Activated CD4-positive, alpha-beta T cell treated with anti-CD3 and anti-CD28 coated beads for 48 hours (primary cell): ENCODE data around the gene TRPC1.

Source experiments
- DNase-seq: peaks from one replicate; pipeline ENCODE4 v3.0.0-alpha.2; 2020

TRPC1 gene

DNA sequence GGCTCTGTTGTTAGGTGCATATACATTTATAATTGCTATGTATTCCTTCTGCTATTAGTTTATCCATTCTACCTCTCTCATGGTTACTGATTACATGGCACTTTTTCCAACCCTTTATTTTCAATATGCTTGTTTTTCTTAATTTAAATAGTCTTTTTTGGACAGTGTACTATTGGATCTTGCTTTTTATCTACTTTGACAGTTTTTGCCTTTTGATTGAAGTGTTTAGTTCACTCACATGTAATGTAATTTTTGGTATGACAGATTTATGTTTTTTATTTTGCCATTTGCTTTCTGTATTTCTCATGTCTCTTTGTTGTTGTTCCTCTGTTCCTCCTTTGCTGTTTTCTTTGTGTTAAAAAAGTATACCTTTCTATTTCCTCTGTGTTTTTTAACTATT lies 44.5 kb downstream of the TRPC1 start:
- no peak for DNase-seq

DNA sequence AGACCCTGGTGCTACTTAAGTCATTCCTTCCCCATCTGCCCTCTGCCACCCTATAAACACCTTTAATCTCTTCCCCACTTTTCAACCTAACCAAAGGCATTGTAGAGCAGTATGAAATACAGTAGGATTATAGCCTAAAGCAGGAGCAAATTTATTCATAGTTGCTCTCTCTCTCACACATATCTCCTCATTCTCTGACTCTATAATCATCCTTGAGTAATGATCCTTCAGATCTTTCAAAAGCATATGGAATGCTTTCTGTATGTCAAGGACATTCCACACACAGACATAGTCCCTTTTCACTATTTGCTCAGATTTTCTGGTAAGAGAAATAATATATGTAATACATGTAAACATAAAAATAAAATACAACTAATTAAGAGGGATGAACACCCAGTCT lies 54.1 kb downstream of the TRPC1 start:
- DNase-seq: no peak

DNA sequence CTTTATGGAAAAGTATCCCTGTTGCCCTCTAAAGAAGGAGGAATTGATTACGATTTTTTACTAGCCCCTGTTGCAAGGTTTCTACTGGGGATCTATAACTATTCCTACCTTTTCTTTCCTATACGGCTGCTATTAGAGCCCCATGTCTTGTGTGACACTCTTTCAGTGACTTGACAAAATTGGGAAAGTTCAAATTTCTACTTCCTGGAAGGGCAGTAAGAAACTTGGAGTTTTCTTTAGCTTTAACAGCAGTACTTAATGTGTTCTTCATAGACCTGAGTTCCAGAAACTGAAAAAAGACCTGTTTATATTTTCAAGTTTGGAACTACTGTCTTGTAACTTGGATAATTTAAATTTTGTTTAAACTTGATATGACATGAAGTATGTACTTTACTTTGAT lies 54.7 kb downstream of the TRPC1 start:
- DNase-seq: no peak

DNA sequence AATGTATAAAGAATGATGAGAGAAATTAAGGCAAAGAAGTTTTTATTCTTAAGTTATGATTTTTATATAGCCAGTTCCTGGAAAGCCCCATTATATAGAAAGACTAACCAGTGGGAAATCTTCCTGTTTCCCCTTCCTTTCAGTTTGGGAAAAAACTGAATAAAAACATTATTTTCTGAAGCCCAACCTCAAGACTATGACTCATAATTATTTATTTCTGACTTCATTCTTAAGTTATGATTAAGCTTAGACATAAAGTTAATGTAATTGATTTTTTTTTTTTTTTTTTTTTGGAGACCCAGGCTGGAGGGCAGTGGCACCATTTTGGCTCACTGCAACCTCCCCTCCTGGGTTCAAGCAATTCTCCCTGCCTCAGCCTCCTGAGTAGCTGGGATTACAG lies 55.8 kb downstream of the TRPC1 start:
- DNase-seq: no peak

DNA sequence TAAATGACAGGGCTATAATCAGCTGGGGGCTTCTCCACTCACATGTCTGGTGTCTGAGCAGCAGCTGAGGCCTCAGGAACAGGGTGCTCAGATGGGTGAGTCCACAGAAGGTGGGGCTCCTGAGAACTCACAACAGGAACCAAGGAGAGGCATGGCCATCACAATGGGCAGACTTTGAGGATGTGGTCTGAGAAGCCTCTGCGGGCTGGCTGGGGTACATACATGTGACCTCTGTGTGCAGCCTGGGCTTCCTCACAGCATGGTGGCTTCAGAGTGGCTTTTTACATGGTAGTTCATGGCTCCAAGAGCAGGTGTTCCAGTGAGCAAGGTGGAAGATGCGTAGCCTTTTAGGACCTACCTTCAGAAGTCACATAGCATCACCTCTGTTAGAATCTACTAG lies 58.8 kb downstream of the TRPC1 start:
- DNase-seq: no peak

DNA sequence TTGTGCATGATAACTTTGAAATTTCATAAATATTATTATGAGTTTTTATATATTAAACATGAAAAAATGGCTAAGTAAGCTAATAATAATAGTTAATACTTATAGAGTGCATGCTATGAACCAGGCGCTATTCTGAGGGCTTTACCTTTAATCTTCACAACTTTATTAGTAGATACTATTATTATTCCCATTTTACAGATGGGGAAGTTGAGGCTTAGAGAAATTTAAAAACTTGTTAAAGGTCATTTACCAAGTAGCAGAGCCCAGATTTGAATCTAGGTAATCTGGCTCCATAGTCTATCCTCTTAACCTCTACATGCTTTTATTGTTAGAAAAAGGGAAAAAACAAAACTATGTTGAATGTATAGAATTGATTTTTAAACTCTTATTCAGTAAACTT lies 60.4 kb downstream of the TRPC1 start:
- no peak for DNase-seq

DNA sequence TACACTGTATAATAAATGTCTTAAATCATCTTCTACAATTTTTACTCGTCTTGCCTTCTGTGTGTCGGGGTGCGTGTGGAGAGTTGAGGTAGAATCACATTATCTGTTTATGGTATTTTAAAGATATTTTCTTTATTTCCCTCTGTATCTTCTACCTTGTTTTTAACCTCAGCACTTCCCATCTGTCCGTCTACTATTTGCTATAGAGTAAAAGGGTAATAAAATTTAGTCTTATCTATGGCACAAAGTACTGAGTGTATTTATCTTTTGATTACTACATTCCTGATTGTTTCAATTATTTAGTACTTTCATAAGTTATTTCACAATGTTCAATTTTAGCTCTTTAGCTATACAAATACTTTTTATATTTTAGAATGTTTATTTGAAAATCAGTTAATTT lies 62.2 kb downstream of the TRPC1 start:
- no peak for DNase-seq

DNA sequence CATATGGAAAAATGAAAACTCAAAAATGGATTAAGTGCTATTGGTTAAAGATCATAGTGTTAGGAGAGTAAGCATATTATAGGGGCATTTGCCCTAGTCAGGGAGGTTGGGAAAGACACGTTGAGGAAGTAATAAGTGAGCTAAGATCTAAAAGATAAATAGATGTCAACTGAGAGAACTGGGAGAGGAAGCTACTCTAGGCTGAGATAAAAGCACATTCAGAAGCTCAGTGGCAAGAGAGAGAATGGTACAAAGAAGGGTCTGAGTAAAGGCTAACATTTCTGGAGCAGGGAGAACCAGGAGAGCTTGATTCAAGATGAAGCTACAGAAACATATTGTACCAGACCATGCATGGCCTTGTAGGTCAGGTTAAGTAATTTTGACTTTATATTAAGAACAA lies 63.9 kb downstream of the TRPC1 start:
- no peak for DNase-seq

DNA sequence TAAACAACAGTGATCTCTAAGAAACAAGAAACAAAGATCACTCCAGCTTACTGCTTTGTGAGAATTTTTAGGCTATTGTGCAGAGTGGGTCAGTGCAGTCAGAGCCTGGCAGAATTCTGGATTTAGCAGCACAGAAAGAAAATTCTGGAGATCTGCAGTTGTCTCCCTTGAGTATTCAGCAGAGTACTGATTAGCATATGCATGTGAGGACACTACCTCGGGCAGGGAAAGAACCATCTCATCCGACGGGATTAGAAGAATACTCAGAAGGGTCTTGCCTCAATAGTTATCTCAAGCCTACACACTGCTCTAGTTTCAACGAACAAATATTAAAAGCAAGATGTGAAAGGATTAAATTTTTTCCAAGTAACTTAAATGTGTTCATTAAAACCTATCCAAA lies 70.7 kb downstream of the TRPC1 start:
- no peak for DNase-seq

DNA sequence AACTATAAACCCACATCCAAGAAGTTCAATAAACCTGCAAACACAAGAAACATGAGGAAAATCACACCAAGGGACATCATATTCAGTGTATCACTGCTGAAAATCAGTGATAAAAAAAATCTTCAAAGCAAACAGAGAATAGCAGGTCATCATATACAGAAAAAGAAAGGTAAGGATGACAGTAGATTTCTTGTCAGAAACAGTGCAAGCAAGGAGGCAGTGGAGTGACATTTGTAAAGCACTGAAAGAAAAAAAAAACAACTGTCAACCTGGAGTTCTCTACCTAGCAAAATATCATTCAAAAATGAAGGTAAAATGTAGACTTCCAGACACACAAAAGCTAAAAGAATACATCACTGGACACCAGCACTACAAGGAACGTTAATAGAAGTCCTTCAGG lies 71.5 kb downstream of the TRPC1 start:
- DNase-seq: no peak

DNA sequence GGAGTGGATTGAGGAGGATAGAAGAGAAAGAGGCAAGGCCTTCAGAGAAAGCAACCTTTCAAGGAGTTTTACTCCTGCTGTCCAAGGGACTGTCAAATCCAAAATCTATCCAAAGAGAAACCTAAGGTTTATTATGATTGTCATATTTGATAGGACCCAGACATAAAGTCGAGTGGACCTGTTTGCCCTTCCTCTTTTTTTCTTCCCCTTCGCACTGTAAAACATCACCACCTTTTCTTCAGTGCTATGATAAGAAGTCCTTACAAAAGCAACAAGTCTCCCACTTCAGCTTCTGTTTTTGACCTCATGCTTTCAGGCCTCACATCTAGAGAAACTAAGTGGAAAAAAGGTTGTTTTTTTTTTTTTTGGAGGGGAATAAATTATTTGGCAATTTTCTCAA lies 73.0 kb downstream of the TRPC1 start:
- no peak for DNase-seq

DNA sequence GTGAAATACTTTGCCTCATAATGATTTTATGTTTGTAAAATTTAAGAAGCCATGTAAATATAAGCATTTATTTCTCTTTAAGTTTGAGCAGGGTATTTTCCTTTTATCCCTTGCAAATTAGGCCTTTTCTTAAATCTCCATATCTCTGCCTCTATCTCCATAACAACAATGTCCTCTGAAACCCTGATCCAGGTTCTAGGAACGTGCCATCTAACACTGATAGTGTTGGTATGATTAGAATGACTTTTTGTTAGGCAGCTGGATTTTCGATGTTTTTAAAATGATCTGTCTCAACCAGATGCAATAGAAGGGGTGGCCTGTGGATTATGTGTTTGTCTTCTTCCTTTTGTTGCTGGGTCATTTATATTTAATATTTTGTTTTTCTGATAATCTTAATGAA lies 77.9 kb downstream of the TRPC1 start:
- DNase-seq: no peak

DNA sequence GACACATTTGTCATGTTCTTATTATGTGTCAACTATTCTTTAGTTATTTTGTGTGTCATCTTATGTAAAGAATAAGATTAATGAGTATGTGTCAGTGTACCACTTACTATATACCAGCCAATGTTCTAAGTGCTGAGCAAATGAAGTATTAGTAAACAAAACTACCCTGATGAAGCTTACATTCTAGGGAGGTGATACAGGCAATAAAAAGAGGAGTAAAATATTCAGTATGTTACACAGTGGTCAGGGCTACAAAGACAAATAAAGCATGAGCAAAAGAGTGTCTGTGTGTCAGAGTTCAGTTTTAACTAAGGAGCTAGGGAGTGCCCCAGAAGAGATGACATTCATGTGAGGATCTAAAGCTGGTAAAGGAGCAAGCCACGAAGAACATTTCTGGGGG lies 79.1 kb downstream of the TRPC1 start:
- DNase-seq: no peak

DNA sequence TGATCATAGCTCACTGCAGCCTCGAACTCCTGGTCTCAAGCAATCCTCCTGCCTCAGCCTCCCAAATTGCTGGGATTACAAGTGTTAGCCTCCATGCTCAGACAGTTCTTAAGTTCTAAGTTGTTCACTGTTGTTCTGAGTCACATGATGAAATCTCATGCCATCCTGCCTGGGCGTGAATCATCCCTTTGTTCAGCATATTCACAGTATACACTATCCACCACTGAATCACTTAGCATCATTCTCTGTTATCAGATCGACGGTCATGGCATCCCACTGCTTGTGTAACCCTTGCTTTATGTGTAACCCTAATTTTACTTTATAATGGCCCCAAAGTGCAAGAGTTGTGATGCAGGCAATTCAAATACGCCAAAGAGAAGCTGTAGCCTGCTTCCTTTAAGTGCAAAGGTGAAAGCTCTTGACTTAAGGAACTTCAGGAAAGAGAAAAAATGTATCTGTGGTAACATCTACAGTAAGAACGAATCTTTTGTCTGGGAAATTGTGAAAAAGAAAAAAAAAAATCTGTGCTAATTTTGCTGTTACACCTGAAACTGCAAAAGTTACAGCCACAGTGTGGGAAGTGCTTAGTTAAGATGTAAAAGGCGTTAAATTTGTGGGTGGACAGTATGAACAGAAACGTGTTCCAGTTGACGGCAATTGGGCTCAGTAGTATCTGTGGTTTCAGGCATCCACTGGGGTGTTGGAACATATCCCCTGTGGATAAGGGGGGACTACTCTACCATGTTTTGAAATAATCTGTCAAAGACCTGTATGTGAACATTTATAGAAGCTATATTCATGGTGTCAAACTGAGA lies 84.5 kb downstream of the TRPC1 start:
- peak; percentile 54 for DNase-seq

DNA sequence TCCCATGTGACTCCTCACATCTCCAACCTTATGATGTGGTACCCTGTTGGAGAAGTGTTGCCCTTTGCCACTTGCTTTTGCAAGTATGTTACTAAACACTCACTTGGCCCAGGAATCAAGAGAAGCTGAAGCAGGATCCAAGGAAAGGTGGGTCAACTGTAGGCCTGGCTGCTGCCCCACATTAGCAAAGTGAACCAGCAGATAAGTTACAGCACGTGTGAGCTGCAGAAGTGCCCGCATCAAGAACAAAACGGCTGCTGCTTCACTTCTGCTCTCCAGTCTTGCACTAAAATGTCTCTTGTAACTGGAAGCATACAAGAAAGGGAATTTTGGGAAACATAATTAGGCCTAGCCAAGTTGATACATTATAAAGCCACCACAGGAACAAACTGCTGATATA lies 85.4 kb downstream of the TRPC1 start:
- no peak for DNase-seq

DNA sequence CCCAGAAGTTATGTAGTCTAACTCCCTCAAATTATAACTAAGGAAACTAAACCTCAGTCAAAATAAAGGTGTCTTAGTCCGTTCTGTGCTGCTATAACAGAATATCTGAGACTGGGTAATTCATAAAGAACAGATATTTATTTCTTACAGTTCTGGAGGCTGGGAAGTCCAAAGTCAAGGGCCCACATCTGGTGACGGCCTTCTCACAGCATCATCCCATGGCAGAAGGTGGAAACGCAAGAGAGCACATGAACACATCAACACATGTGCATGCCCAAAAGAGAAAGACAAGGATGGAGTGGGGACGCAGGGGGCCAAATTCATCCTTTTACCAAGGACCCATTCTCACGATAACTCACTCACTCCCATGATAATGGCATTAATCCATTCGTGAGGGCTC lies 92.0 kb downstream of the TRPC1 start:
- DNase-seq: no peak

DNA sequence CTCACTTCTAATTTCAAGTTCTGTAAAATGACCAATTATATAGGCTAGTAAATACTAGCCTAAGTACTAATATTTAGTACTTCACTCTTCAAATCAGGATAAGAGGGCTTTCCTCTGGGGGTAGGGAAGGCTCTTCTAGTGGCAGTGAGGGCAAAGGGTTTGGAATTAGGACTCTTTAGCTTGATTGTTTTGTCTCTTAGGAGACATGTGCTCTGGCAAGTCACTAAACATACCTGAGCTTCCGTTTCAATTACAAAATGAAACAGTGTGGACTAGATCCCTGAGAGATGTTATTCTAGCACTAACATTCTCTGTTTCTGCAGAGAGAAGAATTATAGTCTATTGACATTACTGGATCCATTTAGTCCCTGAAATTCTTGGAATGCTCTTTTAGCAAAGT lies 93.5 kb downstream of the TRPC1 start:
- no peak for DNase-seq

DNA sequence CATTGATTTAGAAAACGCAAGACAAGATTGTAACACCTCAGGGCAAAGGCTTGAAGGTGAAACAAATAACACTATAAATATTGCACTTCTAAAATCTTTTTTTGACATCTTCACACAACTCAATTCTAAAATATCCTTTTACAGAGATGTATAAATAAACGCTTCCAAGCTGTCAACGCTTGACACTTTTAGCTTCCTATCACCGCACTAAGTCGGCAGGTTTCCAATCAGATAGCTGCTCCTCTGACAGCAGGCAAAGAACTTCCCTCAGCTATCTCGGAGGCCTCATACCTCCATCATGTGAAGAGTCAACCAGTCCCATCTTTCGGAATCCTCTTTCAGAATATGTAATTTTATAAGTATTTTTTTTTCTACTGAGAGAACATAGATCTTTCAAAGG lies 94.1 kb downstream of the TRPC1 start:
- no peak for DNase-seq

DNA sequence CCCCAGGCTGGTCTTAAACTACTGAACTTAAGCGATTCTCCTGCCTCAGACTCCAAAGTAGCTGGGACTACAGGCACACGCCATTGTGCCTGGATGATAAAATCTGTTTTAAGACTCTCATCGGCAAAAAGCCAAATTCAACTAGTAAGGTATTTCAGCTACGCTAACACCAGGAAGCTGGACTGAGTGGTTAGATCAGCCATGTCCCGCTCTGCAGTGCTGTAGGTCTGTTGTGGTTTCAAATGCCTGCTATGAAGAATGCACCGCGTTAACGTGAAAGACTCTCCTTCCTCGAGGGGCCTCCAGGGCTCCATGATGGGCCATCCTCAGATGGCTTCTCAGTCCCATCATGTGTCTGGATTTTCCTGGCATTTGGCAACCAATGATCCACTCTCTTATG lies 94.8 kb downstream of the TRPC1 start:
- no peak for DNase-seq

DNA sequence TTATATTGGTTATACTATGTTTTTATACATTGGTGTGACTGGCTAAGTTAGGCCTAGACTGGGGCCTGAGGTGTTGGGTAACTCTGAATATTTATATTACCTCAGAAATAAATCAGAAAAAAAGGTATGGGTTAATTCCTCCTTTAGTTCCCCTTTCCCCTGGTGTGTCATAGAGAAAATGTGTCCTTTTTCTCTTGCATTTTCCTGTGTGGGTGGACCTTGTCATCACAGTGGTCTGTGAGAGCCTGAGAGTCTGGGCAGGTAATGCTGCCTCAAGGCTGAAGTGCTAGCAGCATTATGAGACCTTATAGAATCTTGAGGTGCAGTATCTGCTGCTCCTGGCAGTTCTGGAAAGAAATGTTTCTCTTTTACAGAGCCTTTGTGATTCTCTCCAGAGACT lies 95.3 kb downstream of the TRPC1 start:
- peak; percentile 8 for DNase-seq

DNA sequence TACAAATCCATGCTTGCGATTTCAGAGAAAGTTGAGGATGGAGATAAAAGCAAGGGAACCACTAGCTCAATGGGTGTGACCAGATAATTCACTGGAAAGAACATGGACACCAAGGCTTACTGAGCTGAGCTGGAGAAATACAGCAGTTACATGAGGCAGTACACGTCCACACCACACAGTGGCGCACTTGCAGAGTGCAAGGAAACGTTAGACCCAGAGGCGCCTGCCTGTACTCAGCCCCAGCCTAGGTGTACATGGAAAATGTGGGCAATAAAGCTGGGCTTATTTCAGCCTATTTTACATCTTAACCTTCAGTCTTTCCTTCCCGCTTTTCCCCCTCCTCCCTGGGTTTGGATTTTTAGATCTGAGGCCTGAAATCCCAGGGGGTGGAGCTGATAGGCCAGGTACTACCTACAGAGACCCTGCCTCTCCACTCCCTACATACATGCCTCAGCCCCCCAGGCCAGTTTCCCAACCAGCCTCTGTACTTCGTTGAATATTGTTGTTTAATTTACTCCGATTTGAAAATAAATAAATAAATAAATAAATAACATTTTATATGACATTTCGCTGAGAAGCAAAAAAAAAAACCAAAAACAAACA lies 105.0 kb downstream of the TRPC1 start:
- DNase-seq: peak; percentile 86

DNA sequence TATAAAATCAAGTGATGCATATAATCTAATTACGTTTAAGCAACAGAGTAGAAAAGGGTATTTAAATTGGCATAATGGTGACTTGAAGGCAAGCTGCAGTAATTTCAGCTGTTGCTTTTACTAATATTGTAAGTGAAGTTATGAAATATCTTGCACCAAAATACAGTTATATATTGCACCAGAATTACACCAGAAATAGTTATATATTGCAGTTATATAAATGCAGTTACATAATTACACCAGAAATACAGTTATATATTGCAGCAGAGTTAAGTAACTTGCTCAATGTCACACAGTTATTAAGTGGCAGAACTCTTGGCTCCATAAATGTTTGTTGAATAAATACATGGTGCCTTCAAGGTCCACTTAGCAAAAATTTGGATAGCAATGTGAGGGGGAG lies 113.7 kb downstream of the TRPC1 start:
- DNase-seq: no peak

DNA sequence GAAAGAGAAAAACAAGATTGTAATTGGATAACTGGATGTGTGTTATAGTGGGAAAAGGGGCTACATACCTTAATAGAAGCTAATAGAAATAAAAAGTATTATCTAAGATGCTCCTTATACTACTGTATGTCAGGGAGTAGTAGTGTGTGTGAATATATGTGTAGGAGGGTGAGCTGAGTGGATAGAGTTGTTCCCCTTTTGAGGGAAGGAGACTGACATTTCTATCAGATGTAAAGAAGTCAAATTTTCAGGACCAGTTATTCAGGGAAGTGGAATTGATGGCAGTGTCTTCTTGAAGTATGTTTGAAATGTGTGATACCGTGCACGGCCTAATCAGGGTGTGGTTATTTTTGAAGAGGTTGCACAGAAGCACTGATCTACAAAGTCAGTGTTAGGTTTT lies 116.0 kb downstream of the TRPC1 start:
- no peak for DNase-seq

DNA sequence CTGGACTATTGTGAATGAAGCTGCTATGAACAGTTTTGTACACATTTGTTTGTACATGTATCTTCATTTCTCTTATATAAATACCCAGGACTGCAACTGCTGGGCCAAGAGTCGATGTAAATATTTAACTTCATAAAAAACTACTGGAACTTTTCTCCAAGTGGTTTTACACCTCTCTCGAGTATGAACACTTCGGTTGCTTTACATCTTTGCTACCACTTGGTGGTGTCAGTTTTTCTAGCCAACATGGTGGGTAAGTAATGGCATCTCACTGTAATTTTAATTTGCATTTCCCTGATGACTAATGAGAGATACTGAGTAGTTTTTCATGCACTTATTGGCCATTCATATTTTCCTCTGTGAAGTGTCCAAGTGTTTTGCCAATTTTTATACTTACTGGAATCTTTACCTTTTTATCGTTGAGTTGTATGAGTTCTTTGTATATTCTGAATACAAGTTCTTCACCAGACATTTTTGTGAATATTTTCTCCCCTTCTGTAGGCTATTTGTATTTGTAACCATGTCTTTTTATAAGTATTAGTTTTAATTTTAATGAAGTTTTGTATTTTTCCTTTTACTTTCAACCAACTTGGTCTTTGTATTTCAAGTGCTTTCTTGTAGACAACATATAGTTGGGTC lies 120.6 kb downstream of the TRPC1 start:
- peak; percentile 15 for DNase-seq
